Liver (tissue), 9 donors: Measurements from ENCODE around the gene LCA5L. TPM values are rescaled to one million over a fixed set of nuclear protein-coding genes. Genes with fewer than 3 reads are reported as not detected.

Experiments
- DNase-seq: peaks from one replicate; pipeline ENCODE4 v3.0.0-alpha.2; 2017; ENCODE audit warnings: low spot score
- H3K27ac ChIP-seq, 2 donors: one replicate each; pipeline ENCODE4 v1.7.0; 2013; ENCODE audit warnings: inconsistent platforms in 2 of 2, low read length in 2 of 2, control low read depth in 1 of 2, low read depth in 1 of 2, mild to moderate bottlenecking in 1 of 2
- H3K27me3 ChIP-seq, 4 donors: one replicate each; pipeline versions ENCODE4 v1.6.1 to v1.7.0; 2013; ENCODE audit warnings: low read length in 3 of 4, inconsistent platforms in 1 of 4, mild to moderate bottlenecking in 1 of 4, moderate library complexity in 1 of 4; ENCODE audit not compliant: control insufficient read depth in 4 of 4, insufficient read depth in 4 of 4
- H3K36me3 ChIP-seq, 4 donors: one replicate each; pipeline versions ENCODE4 v1.6.1 to v1.7.0; 2013; ENCODE audit warnings: low read length in 3 of 4, mild to moderate bottlenecking in 3 of 4, low read depth in 1 of 4, moderate library complexity in 1 of 4; ENCODE audit not compliant: control insufficient read depth in 4 of 4, insufficient read depth in 3 of 4
- H3K4me1 ChIP-seq, 4 donors: one replicate each; pipeline versions ENCODE4 v1.6.1 to v1.7.0; 2013; ENCODE audit warnings: low read length in 3 of 4, mild to moderate bottlenecking in 3 of 4, moderate library complexity in 1 of 4; ENCODE audit not compliant: control insufficient read depth in 4 of 4, insufficient read depth in 4 of 4
- H3K4me3 ChIP-seq, 3 donors: one replicate each; pipeline versions ENCODE4 v1.6.1 to v1.7.0; 2013; ENCODE audit warnings: low read length in 3 of 3, control low read depth in 1 of 3, low read depth in 1 of 3, mild to moderate bottlenecking in 1 of 3
- H3K9ac ChIP-seq, 2 donors: one replicate each; pipeline ENCODE4 v1.7.0; 2013; ENCODE audit warnings: low read length in 2 of 2, mild to moderate bottlenecking in 2 of 2, moderate library complexity in 2 of 2, control low read depth in 1 of 2, low read depth in 1 of 2
- H3K9me3 ChIP-seq, 4 donors: one replicate each; pipeline versions ENCODE4 v1.6.1 to v1.7.0; 2013; ENCODE audit warnings: low read length in 3 of 4; ENCODE audit not compliant: control insufficient read depth in 4 of 4
- EGR1 ChIP-seq, 2 donors: IDR thresholded peaks; 2 replicates each; pipeline ENCODE4 v1.6.1; 2016 to 2018; ENCODE audit warnings: antibody characterized with exemption in 2 of 2, low read depth in 2 of 2
- FOXA1 ChIP-seq: IDR thresholded peaks from 2 replicates; pipeline ENCODE4 v1.6.1; 2016; ENCODE audit warnings: antibody characterized with exemption
- FOXA2 ChIP-seq: IDR thresholded peaks from 2 replicates; pipeline ENCODE4 v1.6.1; 2016; ENCODE audit warnings: antibody characterized with exemption
- GABPA ChIP-seq, 2 donors: IDR thresholded peaks in 1 of 2; conservative IDR thresholded peaks in 1 of 2; 2 replicates each; pipeline ENCODE4 v1.6.1; 2016; ENCODE audit warnings: antibody characterized with exemption in 2 of 2, mild to moderate bottlenecking in 1 of 2, moderate library complexity in 1 of 2
- HNF4A ChIP-seq, 2 donors: conservative IDR thresholded peaks; 2 replicates each; pipeline ENCODE4 v1.6.1; 2016; ENCODE audit warnings: antibody characterized with exemption in 2 of 2, mild to moderate bottlenecking in 2 of 2
- HNF4G ChIP-seq: IDR thresholded peaks from 2 replicates; pipeline ENCODE4 v1.6.1; 2016; ENCODE audit warnings: antibody characterized with exemption
- JUND ChIP-seq, 2 donors: IDR thresholded peaks; 2 replicates each; pipeline ENCODE4 v1.6.1; 2016; ENCODE audit warnings: antibody characterized with exemption in 2 of 2
- MAX ChIP-seq: IDR thresholded peaks from 2 replicates; pipeline ENCODE4 v1.6.1; 2016; ENCODE audit warnings: antibody characterized with exemption
- NR2F2 ChIP-seq: IDR thresholded peaks from 2 replicates; pipeline ENCODE4 v1.6.1; 2016; ENCODE audit warnings: antibody characterized with exemption
- RAD21 ChIP-seq, 2 donors: IDR thresholded peaks; 2 replicates each; pipeline ENCODE4 v1.6.1; 2016; ENCODE audit warnings: antibody characterized with exemption in 2 of 2, mild to moderate bottlenecking in 2 of 2
- REST ChIP-seq: IDR thresholded peaks from 2 replicates; pipeline ENCODE4 v1.6.1; 2016; ENCODE audit warnings: antibody characterized with exemption, mild to moderate bottlenecking
- RXRA ChIP-seq, 2 donors: IDR thresholded peaks; 2 replicates each; pipeline ENCODE4 v1.6.1; 2017 to 2018; ENCODE audit warnings: antibody characterized with exemption in 2 of 2, mild to moderate bottlenecking in 1 of 2
- SP1 ChIP-seq: IDR thresholded peaks from 2 replicates; pipeline ENCODE4 v1.6.1; 2018; ENCODE audit warnings: antibody characterized with exemption, mild to moderate bottlenecking
- TAF1 ChIP-seq: conservative IDR thresholded peaks from 2 replicates; pipeline ENCODE4 v1.6.1; 2016; ENCODE audit warnings: antibody characterized with exemption, mild to moderate bottlenecking
- YY1 ChIP-seq: IDR thresholded peaks from 2 replicates; pipeline ENCODE4 v1.6.1; 2016; ENCODE audit warnings: antibody characterized with exemption, mild to moderate bottlenecking
- WGBS: extraction: QIAGEN DNeasy Blood & Tissue Kit; methylation state at CpG from one replicate; pipeline ENCODE4 v1.1.7; 2013; 5-methylcytosine and 5-hydroxymethylcytosine counted together
- polyA plus RNA-seq, 2 donors: library from polyadenylated mRNA; stranded (reverse) in 1 of 2; unstranded in 1 of 2; fragments of 200-250 nt in 1 of 2; fragments of >200 nt in 1 of 2; fragmentation: Nextera tagmentation in 1 of 2; extraction: Ambion mirVana in 1 of 2; gene quantifications; one replicate each; pipeline versions ENCODE4 v1.2.1 to v1.2.3, GENCODE V29; 2013 to 2015
- total RNA-seq, 2 donors: library from RNA; depleted of rRNA; stranded (reverse); fragments of >200 nt; gene quantifications; one replicate each; pipeline ENCODE4 v1.2.3, GENCODE V29; 2014
- TF ChIP-seq, protein P1 (sequence below): fragments of 150-350 bp; IDR thresholded peaks from 2 replicates; pipeline ENCODE4 v1.5.1; 2017; ENCODE audit warnings: improper control_type of control experiment, low read depth, low read length; ENCODE audit not compliant: missing input control
- TF ChIP-seq, protein P2 (sequence below): IDR thresholded peaks from 2 replicates; pipeline ENCODE4 v1.6.1; 2016; ENCODE audit warnings: antibody characterized with exemption
- TF ChIP-seq, protein P3 (sequence below): IDR thresholded peaks from 2 replicates; pipeline ENCODE4 v1.6.1; 2016; ENCODE audit warnings: antibody characterized with exemption
- donor health status: healthy.
- donor health status: healthy.
- donor health status: healthy.
- donor health status: healthy.
- donor health status: healthy.

Gene LCA5L
- total and polyA plus RNA-seq, 4 donors, result 0.19 to 1.6 (median 0.99) TPM

DNA sequence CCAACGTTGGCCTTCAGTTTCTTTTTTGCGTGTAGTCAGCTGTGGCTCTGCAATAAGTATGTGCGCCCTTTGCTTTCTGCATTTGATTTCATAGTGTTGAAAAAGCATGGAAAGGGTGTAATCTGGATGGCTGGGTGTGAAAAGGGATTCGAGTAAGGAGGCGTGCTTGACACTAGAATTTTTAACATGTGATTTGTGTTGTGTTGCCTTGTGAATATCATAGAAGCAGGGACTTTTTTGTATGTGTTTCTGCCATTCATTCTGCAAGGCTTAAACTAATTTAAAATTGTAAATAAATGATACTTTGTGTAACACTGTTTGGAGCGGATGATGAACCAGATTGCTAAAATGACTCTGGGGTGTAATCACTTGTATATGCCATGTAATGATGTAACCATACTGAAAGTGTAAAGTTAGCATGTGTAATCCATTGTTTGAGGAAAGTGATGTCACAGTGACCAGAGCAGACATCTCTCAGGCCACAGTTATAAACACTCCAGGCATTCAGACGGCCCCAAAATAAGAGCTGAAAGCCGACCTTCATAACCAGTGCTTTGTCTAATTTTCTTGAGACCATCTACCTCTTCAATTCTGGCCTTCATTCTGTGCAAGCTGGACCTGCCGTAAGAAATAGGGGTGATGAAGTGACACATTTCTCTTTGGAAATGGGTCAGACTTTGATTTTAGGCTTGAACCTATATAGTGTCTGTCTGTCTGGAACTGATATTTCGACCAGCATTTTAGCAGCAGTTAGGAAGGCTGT is 6.8 kb upstream of the LCA5L start:
- no peak overlapping the region for H3K9ac ChIP-seq
- WGBS, result 82% methylated on average over 10 of the region's 10 CpGs
- H3K36me3 ChIP-seq, result no peaks in the 10 kb centered on the region
- TF ChIP-seq GABPA (IDR thresholded peaks at IDR 0.05 in 1 of 2, conservative IDR thresholded peaks at IDR 0.05 in 1 of 2), result no peak
- no peak for TF ChIP-seq REST
- no peak for TF ChIP-seq FOXA2
- TF ChIP-seq RXRA (IDR thresholded peaks at IDR 0.05), result no peak
- TF ChIP-seq, protein P1, sequence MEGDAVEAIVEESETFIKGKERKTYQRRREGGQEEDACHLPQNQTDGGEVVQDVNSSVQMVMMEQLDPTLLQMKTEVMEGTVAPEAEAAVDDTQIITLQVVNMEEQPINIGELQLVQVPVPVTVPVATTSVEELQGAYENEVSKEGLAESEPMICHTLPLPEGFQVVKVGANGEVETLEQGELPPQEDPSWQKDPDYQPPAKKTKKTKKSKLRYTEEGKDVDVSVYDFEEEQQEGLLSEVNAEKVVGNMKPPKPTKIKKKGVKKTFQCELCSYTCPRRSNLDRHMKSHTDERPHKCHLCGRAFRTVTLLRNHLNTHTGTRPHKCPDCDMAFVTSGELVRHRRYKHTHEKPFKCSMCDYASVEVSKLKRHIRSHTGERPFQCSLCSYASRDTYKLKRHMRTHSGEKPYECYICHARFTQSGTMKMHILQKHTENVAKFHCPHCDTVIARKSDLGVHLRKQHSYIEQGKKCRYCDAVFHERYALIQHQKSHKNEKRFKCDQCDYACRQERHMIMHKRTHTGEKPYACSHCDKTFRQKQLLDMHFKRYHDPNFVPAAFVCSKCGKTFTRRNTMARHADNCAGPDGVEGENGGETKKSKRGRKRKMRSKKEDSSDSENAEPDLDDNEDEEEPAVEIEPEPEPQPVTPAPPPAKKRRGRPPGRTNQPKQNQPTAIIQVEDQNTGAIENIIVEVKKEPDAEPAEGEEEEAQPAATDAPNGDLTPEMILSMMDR, result no peak
- TF ChIP-seq, protein P2, sequence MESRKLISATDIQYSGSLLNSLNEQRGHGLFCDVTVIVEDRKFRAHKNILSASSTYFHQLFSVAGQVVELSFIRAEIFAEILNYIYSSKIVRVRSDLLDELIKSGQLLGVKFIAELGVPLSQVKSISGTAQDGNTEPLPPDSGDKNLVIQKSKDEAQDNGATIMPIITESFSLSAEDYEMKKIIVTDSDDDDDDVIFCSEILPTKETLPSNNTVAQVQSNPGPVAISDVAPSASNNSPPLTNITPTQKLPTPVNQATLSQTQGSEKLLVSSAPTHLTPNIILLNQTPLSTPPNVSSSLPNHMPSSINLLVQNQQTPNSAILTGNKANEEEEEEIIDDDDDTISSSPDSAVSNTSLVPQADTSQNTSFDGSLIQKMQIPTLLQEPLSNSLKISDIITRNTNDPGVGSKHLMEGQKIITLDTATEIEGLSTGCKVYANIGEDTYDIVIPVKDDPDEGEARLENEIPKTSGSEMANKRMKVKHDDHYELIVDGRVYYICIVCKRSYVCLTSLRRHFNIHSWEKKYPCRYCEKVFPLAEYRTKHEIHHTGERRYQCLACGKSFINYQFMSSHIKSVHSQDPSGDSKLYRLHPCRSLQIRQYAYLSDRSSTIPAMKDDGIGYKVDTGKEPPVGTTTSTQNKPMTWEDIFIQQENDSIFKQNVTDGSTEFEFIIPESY, result no peak
- TF ChIP-seq MAX, result no peak
- TF ChIP-seq YY1, result no peak
- TF ChIP-seq HNF4G, result no peak
- no peak for TF ChIP-seq NR2F2
- no peak for TF ChIP-seq RAD21 (IDR thresholded peaks at IDR 0.05)
- TF ChIP-seq SP1, result no peak
- no peak for TF ChIP-seq EGR1 (IDR thresholded peaks at IDR 0.05; ENCODE audit: low read depth in 2 of 2)
- no peak for TF ChIP-seq TAF1
- TF ChIP-seq JUND (IDR thresholded peaks at IDR 0.05), result no peak
- TF ChIP-seq, protein P3, sequence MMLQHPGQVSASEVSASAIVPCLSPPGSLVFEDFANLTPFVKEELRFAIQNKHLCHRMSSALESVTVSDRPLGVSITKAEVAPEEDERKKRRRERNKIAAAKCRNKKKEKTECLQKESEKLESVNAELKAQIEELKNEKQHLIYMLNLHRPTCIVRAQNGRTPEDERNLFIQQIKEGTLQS, result no peak
- TF ChIP-seq HNF4A (conservative IDR thresholded peaks at IDR 0.05), result no peak
- TF ChIP-seq FOXA1, result no peak
- no peak overlapping the region for H3K4me3 ChIP-seq
- DNase-seq, result no peak
- H3K4me1 ChIP-seq, result no peaks in the 10 kb centered on the region
- H3K27ac ChIP-seq, result peak overlapping the region; percentile 54 to 71
- H3K9me3 ChIP-seq, result no peaks in the 10 kb centered on the region
- H3K27me3 ChIP-seq, result no peaks in the 10 kb centered on the region
